ENCODE results near the gene PRSS12. TPM values are rescaled to one million over a fixed set of nuclear protein-coding genes. Genes with fewer than 3 reads are reported as not detected.

Gene PRSS12
- total and polyA plus RNA-seq, 7 experiments from 2014 or later, result 0.07 TPM; not detected in 6

- no peaks in the 10 kb centered on the region for H3K27me3 ChIP-seq (ENCODE audit: control insufficient read depth in 2 of 2, insufficient read depth in 2 of 2, low read length in 2 of 2)
- Mint-ChIP-seq H3K4me1 (no peaks in the 10 kb centered on the region), H3K27ac (no peak overlapping the region), H3K4me3 (no peak overlapping the region), H3K36me3 (no peaks in the 10 kb centered on the region), H3K27me3 (peaks cover 0 to 12% (median 3%) of the 10 kb centered on the region in 5 donors), H3K9me3 (no peaks in the 10 kb centered on the region)
- H3K27ac ChIP-seq (ENCODE audit: low read depth, low read length), result no peak overlapping the region
- DNase-seq (no peak), ATAC-seq (no peak)
- ChIA-PET POLR2A (no interaction called here), CTCF (no interaction called here)
- H3K36me3 ChIP-seq (ENCODE audit: control insufficient read depth in 2 of 3, insufficient read depth in 3 of 3, low read length in 3 of 3), result no peaks in the 10 kb centered on the region
- no peaks in the 10 kb centered on the region for H3K4me1 ChIP-seq (ENCODE audit: control insufficient read depth in 2 of 2, insufficient read depth in 2 of 2, low read length in 2 of 2)
- no peak overlapping the region for H3K4me3 ChIP-seq (ENCODE audit: low read length)
- H3K9me3 ChIP-seq (ENCODE audit: control insufficient read depth in 2 of 3, low read length in 3 of 3), result no peaks in the 10 kb centered on the region
- intact Hi-C loops (cut with micrococcal nuclease), result no loop called here
Observed at GRCh38 chr4:118237531-118237930, 115.3 kb downstream of the PRSS12 start.

- no peak overlapping the region for H3K27ac ChIP-seq (ENCODE audit: low read depth, low read length)
- no peaks in the 10 kb centered on the region for H3K27me3 ChIP-seq (ENCODE audit: control insufficient read depth in 2 of 2, insufficient read depth in 2 of 2, low read length in 2 of 2)
- DNase-seq (no peak), ATAC-seq (no peak)
- H3K36me3 ChIP-seq (ENCODE audit: control insufficient read depth in 2 of 3, insufficient read depth in 3 of 3, low read length in 3 of 3), result no peaks in the 10 kb centered on the region
- H3K4me1 ChIP-seq (ENCODE audit: control insufficient read depth in 2 of 2, insufficient read depth in 2 of 2, low read length in 2 of 2), result no peaks in the 10 kb centered on the region
- ChIA-PET POLR2A (no interaction called here), CTCF (no interaction called here)
- intact Hi-C loops (cut with micrococcal nuclease), result no loop called here
- no peaks in the 10 kb centered on the region for H3K4me1 Mint-ChIP-seq
- H3K4me3 Mint-ChIP-seq, result no peak overlapping the region
- no peak overlapping the region for H3K27ac Mint-ChIP-seq
- H3K36me3 Mint-ChIP-seq, result no peaks in the 10 kb centered on the region
- H3K9me3 ChIP-seq (ENCODE audit: control insufficient read depth in 2 of 3, low read length in 3 of 3), result no peaks in the 10 kb centered on the region
- no peak overlapping the region for H3K4me3 ChIP-seq (ENCODE audit: low read length)
- peaks cover 0 to 9% (median 3%) of the 10 kb centered on the region in 5 donors for H3K27me3 Mint-ChIP-seq
- no peaks in the 10 kb centered on the region for H3K9me3 Mint-ChIP-seq
Observed at GRCh38 chr4:118235566-118236120, 117.2 kb downstream of the PRSS12 start.

Measured in naive thymus-derived CD4-positive, alpha-beta T cell (primary cell).